HepG2 (cell line): Measurements from ENCODE around the gene ESYT1. TPM values are rescaled to one million over a fixed set of nuclear protein-coding genes. Genes with fewer than 3 reads are reported as not detected.
A peak's percentile ranks its signal among the peaks of the same experiment; 100 is the strongest.

Experiments used
- CBFB ChIP-seq: sonication (generic); formaldehyde crosslinking; IDR thresholded peaks from 2 replicates; pipeline ENCODE4 v1.4.0; 2020; ENCODE audit warnings: missing genetic modification reagents
- CHD4 ChIP-seq: fragments of 200-600 bp; sonication (generic); IDR thresholded peaks from 2 replicates; pipeline ENCODE4 v1.7.0; 2017; ENCODE audit warnings: mild to moderate bottlenecking, low read length, borderline replicate concordance
- ETV5 ChIP-seq: IDR thresholded peaks from 2 replicates; pipeline ENCODE4 v1.6.1; 2018; ENCODE audit warnings: missing biosample characterization, missing genetic modification reagents, inconsistent platforms, borderline replicate concordance
- ISL2 ChIP-seq: sonication (generic); formaldehyde crosslinking; IDR thresholded peaks from 2 replicates; pipeline ENCODE4 v1.5.0; 2020; ENCODE audit warnings: missing genetic modification reagents
- KDM1A ChIP-seq: IDR thresholded peaks from 2 replicates; pipeline ENCODE4 v1.6.1; 2016; ENCODE audit warnings: missing compliant biosample characterization
- LCORL ChIP-seq, 2 experiments: fragments of 450-650 bp in 1 of 2; sonication (generic) in 1 of 2; formaldehyde crosslinking in 1 of 2; IDR thresholded peaks; 2 replicates each; pipeline versions ENCODE4 v1.5.0 to v1.6.1; 2017 to 2020; ENCODE audit warnings: antibody characterized with exemption in 1 of 2, missing genetic modification reagents in 1 of 2
- MED1 ChIP-seq: sonication (generic); formaldehyde crosslinking; IDR thresholded peaks from 2 replicates; pipeline ENCODE4 v1.4.0; 2020; ENCODE audit warnings: missing genetic modification reagents
- PHF8 ChIP-seq: sonication (generic); formaldehyde crosslinking; IDR thresholded peaks from 2 replicates; pipeline ENCODE4 v1.5.0; 2020; ENCODE audit warnings: missing genetic modification reagents
- TBX2 ChIP-seq: sonication (generic); formaldehyde crosslinking; IDR thresholded peaks from 2 replicates; pipeline ENCODE4 v1.5.0; 2020; ENCODE audit warnings: missing genetic modification reagents, mild to moderate bottlenecking, borderline replicate concordance
- TFE3 ChIP-seq: IDR thresholded peaks from 2 replicates; pipeline ENCODE4 v1.6.1; 2016
- TOPORS ChIP-seq: sonication (generic); formaldehyde crosslinking; IDR thresholded peaks from 2 replicates; pipeline ENCODE4 v1.8.0; 2023; ENCODE audit warnings: mild to moderate bottlenecking, missing genetic modification reagents
- WIZ ChIP-seq: sonication (generic); formaldehyde crosslinking; IDR thresholded peaks from 2 replicates; pipeline ENCODE4 v1.5.1; 2020; ENCODE audit warnings: mild to moderate bottlenecking, missing genetic modification reagents
- ZIK1 ChIP-seq: sonication (generic); formaldehyde crosslinking; IDR thresholded peaks from 2 replicates; pipeline ENCODE4 v1.5.0; 2020; ENCODE audit warnings: mild to moderate bottlenecking, low read depth, missing genetic modification reagents, borderline replicate concordance
- ZNF136 ChIP-seq: sonication (generic); formaldehyde crosslinking; IDR thresholded peaks from 2 replicates; pipeline ENCODE4 v1.8.1; 2022; ENCODE audit warnings: low read depth, mild to moderate bottlenecking, moderate library complexity, missing genetic modification reagents
- ZNF142 ChIP-seq: sonication (generic); formaldehyde crosslinking; IDR thresholded peaks from 2 replicates; pipeline ENCODE4 v1.4.0; 2020; ENCODE audit warnings: missing genetic modification reagents
- ZNF263 ChIP-seq: sonication (generic); formaldehyde crosslinking; IDR thresholded peaks from 2 replicates; pipeline ENCODE4 v1.4.0; 2020; ENCODE audit warnings: missing genetic modification reagents
- ZNF501 ChIP-seq: sonication (generic); formaldehyde crosslinking; IDR thresholded peaks from 2 replicates; pipeline ENCODE4 v1.5.1; 2020; ENCODE audit warnings: mild to moderate bottlenecking, moderate library complexity, missing genetic modification reagents
- polyA plus RNA-seq, 8 experiments: library from polyadenylated mRNA; depleted of rRNA in 3 of 8; stranded (reverse) in 7 of 8; unstranded in 1 of 8; fragments of >200 nt; fragmentation: Illumina TruSeq in 4 of 8; extraction: Trizol in 4 of 8; gene quantifications; 2 replicates each; pipeline versions ENCODE4 v1.2.1 to v1.2.3, GENCODE V29; 2011 to 2016; ENCODE audit warnings: low read depth in 4 of 8, missing spikeins in 1 of 8, mixed read lengths in 1 of 8; ENCODE audit not compliant: insufficient read depth in 1 of 8
- total RNA-seq, 5 experiments: library from RNA; depleted of rRNA; stranded (reverse); fragments of >200 nt; fragmentation: Illumina TruSeq; extraction: Trizol; gene quantifications; 2 replicates each; pipeline ENCODE4 v1.2.3, GENCODE V29; 2016; ENCODE audit warnings: low read depth in 1 of 5
- TF ChIP-seq, protein P1 (sequence below), 2 experiments: fragments of 450-650 bp in 1 of 2; sonication (generic) in 1 of 2; formaldehyde crosslinking; IDR thresholded peaks; 2 replicates each; pipeline versions ENCODE4 v1.5.0 to v1.8.0; 2020 to 2022; ENCODE audit warnings: mild to moderate bottlenecking in 1 of 2, missing genetic modification reagents in 1 of 2
- TF ChIP-seq, protein P2 (sequence below): sonication (generic); formaldehyde crosslinking; IDR thresholded peaks from 2 replicates; pipeline ENCODE4 v1.4.0; 2020; ENCODE audit warnings: missing genetic modification reagents

ESYT1 gene
- total and polyA plus RNA-seq, 2 of the 13 experiments (the other 11 are each of a cell fraction or from before 2014, with no cell fraction given): 66.9 to 71.0 TPM

DNA sequence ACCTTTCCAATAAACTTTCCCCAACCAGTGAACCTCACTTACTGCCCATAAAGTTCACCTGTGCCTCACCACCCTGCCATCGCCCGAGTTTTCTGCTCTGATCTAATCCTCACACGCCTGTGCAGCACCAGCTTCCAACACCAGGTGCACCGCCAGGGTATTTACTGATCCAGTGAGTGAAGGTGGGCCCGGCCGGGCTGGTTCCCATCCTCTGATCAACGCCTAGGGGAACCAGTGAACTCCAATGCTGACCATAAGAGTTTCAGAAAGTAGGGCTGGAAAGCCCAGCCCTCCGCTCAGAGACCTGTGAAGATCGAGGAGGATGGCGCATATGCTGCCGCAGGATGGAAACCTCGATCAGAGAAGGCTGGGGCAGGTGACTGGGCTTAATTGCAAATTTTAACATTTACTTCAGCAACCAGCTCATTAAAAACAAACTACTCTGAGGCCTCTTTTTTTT lies 23.6 kb downstream of the ESYT1 start (continued):
- TF ChIP-seq, protein P1, sequence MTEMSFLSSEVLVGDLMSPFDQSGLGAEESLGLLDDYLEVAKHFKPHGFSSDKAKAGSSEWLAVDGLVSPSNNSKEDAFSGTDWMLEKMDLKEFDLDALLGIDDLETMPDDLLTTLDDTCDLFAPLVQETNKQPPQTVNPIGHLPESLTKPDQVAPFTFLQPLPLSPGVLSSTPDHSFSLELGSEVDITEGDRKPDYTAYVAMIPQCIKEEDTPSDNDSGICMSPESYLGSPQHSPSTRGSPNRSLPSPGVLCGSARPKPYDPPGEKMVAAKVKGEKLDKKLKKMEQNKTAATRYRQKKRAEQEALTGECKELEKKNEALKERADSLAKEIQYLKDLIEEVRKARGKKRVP (CRISPR knock-in tag; IDR thresholded peaks at IDR 0.05): peak in 1 of 2 experiments; percentile 18; a peak in 1 of 4 replicates
- TF ChIP-seq CBFB (no peak), KDM1A (CRISPR knock-in tag) (no peak), TFE3 (CRISPR knock-in tag) (no peak), CHD4 (peak; percentile 8; the same call in 1 of the 2 replicates), LCORL (IDR thresholded peaks at IDR 0.05) (no peak), LCORL (CRISPR knock-in tag; IDR thresholded peaks at IDR 0.05) (0 out of 2 replicates have a peak, but pooled peaks have one; percentile 9), ZNF136 (CRISPR knock-in tag) (0 out of 2 replicates have a peak, but pooled peaks have one; percentile 8), ETV5 (CRISPR knock-in tag) (peak; percentile 14; the same call in 1 of the 2 replicates), ZNF501 (CRISPR knock-in tag) (peak; percentile 56; the same call in 1 of the 2 replicates), PHF8 (peak; percentile 11; the same call in 1 of the 2 replicates), TOPORS (CRISPR knock-in tag) (0 out of 2 replicates have a peak, but pooled peaks have one; percentile 27), ZNF142 (CRISPR knock-in tag) (0 out of 2 replicates have a peak, but pooled peaks have one; percentile 73), WIZ (no peak), ZIK1 (0 out of 2 replicates have a peak, but pooled peaks have one; percentile 33), ZNF263 (0 out of 2 replicates have a peak, but pooled peaks have one; percentile 30), MED1 (CRISPR knock-in tag) (peak; percentile 48; the same call in 1 of the 2 replicates), ISL2 (CRISPR knock-in tag) (0 out of 2 replicates have a peak, but pooled peaks have one; percentile 6), TBX2 (CRISPR knock-in tag) (0 out of 2 replicates have a peak, but pooled peaks have one; percentile 1)
- TF ChIP-seq, protein P2, sequence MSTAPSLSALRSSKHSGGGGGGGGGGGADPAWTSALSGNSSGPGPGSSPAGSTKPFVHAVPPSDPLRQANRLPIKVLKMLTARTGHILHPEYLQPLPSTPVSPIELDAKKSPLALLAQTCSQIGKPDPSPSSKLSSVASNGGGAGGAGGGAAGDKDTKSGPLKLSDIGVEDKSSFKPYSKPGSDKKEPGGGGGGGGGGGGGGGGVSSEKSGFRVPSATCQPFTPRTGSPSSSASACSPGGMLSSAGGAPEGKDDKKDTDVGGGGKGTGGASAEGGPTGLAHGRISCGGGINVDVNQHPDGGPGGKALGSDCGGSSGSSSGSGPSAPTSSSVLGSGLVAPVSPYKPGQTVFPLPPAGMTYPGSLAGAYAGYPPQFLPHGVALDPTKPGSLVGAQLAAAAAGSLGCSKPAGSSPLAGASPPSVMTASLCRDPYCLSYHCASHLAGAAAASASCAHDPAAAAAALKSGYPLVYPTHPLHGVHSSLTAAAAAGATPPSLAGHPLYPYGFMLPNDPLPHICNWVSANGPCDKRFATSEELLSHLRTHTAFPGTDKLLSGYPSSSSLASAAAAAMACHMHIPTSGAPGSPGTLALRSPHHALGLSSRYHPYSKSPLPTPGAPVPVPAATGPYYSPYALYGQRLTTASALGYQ (CRISPR knock-in tag): peak; percentile 11; the same call in 1 of the 2 replicates
